DMS79 treated with DMSO at 0.1 percent for 48 hours (cell line): ENCODE measurements around the gene KCTD15.

Experiments
- DNase-seq: peaks from one replicate; lab custom pipeline; 2025; lab: John Stamatoyannopoulos, UW

The KCTD15 gene

GRCh38 chr19:33859016-33859415 lies 62.3 kb downstream of the KCTD15 start:
- no peak for DNase-seq

- no peak for DNase-seq
These were observed 63.8 kb downstream of the KCTD15 start for GRCh38 chr19:33860312-33861090.

GRCh38 chr19:33861950-33862349 lies 65.3 kb downstream of the KCTD15 start:
- no peak for DNase-seq

GRCh38 chr19:33862981-33863380 lies 66.3 kb downstream of the KCTD15 start:
- no peak for DNase-seq

DNA sequence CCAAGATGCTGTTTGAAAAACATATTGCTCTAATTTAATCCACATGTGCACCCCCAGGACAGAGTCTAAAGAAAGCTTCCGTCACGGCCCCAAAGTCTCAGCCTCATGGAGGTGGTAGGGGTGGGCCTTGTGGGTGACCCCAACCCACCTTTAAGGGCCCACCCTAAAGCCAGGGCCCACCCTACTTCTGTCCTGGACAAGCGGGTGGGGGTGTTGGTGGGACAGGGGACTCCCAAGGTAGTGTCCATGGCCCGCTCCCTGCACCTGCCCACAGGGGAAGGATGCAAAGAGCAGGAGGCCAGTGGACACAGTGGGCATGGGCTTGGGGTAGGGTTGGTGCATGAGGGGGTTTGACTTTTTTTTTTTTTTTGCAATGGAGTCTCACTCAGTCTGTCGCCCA lies 66.8 kb downstream of the KCTD15 start:
- DNase-seq = no peak

DNA sequence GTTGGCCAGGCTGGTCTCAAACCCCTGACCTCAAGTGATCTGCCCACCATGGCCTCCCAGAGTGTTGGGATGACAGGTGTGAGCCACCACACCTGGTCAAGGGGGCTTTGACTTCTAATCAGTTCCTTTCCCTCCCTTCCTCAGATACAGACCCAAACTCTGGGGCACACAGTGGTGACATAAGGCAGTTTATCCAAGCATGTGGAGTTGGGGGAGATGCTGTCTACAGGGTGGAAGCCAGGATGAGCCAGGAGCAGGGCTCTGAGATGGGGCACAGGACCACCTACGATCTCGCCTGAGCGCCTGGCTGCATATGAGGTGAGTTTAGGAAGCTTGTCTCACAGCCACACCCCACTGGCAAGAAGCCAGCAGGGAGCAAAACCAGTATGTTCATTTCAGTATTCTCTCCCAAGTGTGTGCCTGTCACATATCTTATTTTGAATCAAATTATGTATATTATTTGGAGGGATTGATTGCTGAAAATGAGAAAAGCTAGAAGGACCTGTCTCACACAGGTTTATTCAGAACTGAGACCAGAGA lies 67.7 kb downstream of the KCTD15 start:
- no peak for DNase-seq

DNA sequence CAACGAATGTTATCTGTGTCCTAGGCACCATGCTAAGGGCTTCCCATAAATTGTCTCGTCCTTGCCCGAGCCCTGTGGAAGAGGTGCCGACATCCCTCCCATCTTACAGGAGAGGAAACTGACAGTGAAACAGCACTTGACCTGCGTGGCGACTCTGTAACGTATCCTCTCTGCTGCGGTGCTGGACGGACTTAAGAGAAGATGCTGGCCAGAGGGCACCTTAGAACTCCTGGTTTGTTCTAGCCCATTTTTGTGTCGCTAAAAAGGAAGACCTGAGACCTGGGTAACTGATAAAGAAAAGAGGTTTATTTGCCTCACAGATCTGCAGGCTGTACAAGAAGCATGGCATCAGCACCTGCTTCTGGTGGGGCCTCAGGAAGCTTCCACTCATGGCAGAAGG lies 68.6 kb downstream of the KCTD15 start:
- no peak for DNase-seq
